ENCODE measurements around the gene RAB1B. TPM values are rescaled to one million over a fixed set of nuclear protein-coding genes. Genes with fewer than 3 reads are reported as not detected.

The RAB1B gene
- polyA plus RNA-seq (ENCODE audit: insufficient read length in 3 of 3) = 100 to 1,000 TPM; 116 to 135 (median 123) TPM

- peak; percentile 98 to 100 (median 100) for DNase-seq (ENCODE audit: low read depth in 3 of 3, low spot score in 2 of 3)
Measured at GRCh38 chr11:66268244-66268951, at the start of gene RAB1B. RAB1B (plus strand) TSS chr11:66268639; CDS start chr11:66268680, 41 bp downstream.

GRCh38 chr11:66218846-66219620 lies 49.4 kb upstream of the RAB1B start:
- no peak for DNase-seq (ENCODE audit: low read depth in 3 of 3, low spot score in 2 of 3)

GRCh38 chr11:66219846-66220565 lies 48.4 kb upstream of the RAB1B start:
- DNase-seq (ENCODE audit: low read depth in 3 of 3, low spot score in 2 of 3) = no peak

- no peak for DNase-seq (ENCODE audit: low read depth in 3 of 3, low spot score in 2 of 3)
Measured at GRCh38 chr11:66220566-66220935, 47.9 kb upstream of the RAB1B start.

GRCh38 chr11:66221012-66221411 lies 47.4 kb upstream of the RAB1B start:
- DNase-seq (ENCODE audit: low read depth in 3 of 3, low spot score in 2 of 3) = no peak

GRCh38 chr11:66221726-66222236 lies 46.7 kb upstream of the RAB1B start:
- DNase-seq (ENCODE audit: low read depth in 3 of 3, low spot score in 2 of 3) = no peak

- DNase-seq (ENCODE audit: low read depth in 3 of 3, low spot score in 2 of 3) = peak; percentile 77 to 83 (median 78)
Measured at GRCh38 chr11:66222358-66223149, 45.9 kb upstream of the RAB1B start.

- DNase-seq (ENCODE audit: low read depth in 3 of 3, low spot score in 2 of 3) = no peak
Measured at GRCh38 chr11:66224226-66224855, 44.1 kb upstream of the RAB1B start.

- DNase-seq (ENCODE audit: low read depth in 3 of 3, low spot score in 2 of 3) = no peak
Measured at GRCh38 chr11:66225066-66225465, 43.4 kb upstream of the RAB1B start.

GRCh38 chr11:66226101-66226500 lies 42.3 kb upstream of the RAB1B start:
- no peak for DNase-seq (ENCODE audit: low read depth in 3 of 3, low spot score in 2 of 3)

- DNase-seq (ENCODE audit: low read depth in 3 of 3, low spot score in 2 of 3) = no peak
Measured at GRCh38 chr11:66227700-66228099, 40.7 kb upstream of the RAB1B start.

- peak in 2 of 3 donors; percentile 12 to 13 for DNase-seq (ENCODE audit: low read depth in 3 of 3, low spot score in 2 of 3)
Measured at GRCh38 chr11:66228521-66228920, 39.9 kb upstream of the RAB1B start.

- no peak for DNase-seq (ENCODE audit: low read depth in 3 of 3, low spot score in 2 of 3)
Measured at GRCh38 chr11:66230156-66230555, 38.3 kb upstream of the RAB1B start.

- DNase-seq (ENCODE audit: low read depth in 3 of 3, low spot score in 2 of 3) = no peak
Measured at GRCh38 chr11:66230978-66231377, 37.5 kb upstream of the RAB1B start.

GRCh38 chr11:66231561-66231960 lies 36.9 kb upstream of the RAB1B start:
- DNase-seq (ENCODE audit: low read depth in 3 of 3, low spot score in 2 of 3) = no peak

GRCh38 chr11:66232769-66233168 lies 35.7 kb upstream of the RAB1B start:
- no peak for DNase-seq (ENCODE audit: low read depth in 3 of 3, low spot score in 2 of 3)

- DNase-seq (ENCODE audit: low read depth in 3 of 3, low spot score in 2 of 3) = no peak
Measured at GRCh38 chr11:66233301-66233700, 35.1 kb upstream of the RAB1B start.

GRCh38 chr11:66235141-66235540 lies 33.3 kb upstream of the RAB1B start:
- no peak for DNase-seq (ENCODE audit: low read depth in 3 of 3, low spot score in 2 of 3)

- no peak for DNase-seq (ENCODE audit: low read depth in 3 of 3, low spot score in 2 of 3)
Measured at GRCh38 chr11:66237867-66238266, 30.6 kb upstream of the RAB1B start.
